Ovary (tissue), 3 donors: ENCODE results near the gene RPL36.

Source experiments
- POLR2A ChIP-seq: fragments of 450-650 bp; IDR thresholded peaks from one replicate; pipeline ENCODE4 v1.6.1; 2017; ENCODE audit warnings: antibody characterized with exemption, mild to moderate bottlenecking, moderate library complexity
- TF ChIP-seq, protein P1 (sequence below), 3 donors: fragments of 450-650 bp in 2 of 3; fragments of 200-600 bp in 1 of 3; IDR thresholded peaks; one replicate each; pipeline versions ENCODE4 v1.5.1 to v1.8.0; 2016 to 2022; ENCODE audit warnings: antibody characterized with exemption in 3 of 3, mild to moderate bottlenecking in 1 of 3
- donor health status: DM: no; HTN: no; CAD: no.

DNA sequence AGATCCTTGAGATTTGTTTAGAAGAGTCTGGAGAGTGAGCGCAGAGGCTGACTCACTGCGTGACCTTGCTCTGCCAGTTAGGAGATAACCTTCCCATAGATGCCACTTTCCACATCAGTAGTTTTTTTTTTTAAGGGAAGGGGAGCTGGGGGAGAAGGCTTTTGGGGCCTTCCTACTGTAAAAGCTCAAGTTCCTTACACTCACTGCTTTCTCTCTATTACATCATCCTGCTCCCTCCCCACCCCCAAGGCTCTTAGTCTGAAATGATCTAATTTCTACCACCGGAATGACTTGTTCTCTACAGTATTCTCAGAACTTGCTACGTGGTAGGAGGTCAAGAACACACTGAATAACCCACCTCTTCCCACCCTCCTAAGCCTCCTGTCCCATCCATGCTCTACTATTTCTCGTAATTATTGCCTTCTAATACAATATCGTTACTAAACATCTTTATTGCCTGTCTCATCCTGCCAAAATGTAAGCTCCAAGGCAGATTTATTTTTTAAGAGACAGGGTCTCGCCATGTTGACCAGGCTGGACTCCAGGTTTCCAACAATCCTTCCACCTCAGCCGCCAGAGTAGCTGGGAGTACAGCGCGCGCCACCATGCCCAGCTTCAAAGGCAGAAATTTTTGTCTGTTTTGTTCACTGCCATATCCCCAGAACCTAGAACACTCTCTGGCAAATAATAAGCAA is 28.6 kb downstream of the RPL36 start:
- TF ChIP-seq, protein P1, sequence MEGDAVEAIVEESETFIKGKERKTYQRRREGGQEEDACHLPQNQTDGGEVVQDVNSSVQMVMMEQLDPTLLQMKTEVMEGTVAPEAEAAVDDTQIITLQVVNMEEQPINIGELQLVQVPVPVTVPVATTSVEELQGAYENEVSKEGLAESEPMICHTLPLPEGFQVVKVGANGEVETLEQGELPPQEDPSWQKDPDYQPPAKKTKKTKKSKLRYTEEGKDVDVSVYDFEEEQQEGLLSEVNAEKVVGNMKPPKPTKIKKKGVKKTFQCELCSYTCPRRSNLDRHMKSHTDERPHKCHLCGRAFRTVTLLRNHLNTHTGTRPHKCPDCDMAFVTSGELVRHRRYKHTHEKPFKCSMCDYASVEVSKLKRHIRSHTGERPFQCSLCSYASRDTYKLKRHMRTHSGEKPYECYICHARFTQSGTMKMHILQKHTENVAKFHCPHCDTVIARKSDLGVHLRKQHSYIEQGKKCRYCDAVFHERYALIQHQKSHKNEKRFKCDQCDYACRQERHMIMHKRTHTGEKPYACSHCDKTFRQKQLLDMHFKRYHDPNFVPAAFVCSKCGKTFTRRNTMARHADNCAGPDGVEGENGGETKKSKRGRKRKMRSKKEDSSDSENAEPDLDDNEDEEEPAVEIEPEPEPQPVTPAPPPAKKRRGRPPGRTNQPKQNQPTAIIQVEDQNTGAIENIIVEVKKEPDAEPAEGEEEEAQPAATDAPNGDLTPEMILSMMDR (IDR thresholded peaks at IDR 0.05), result no peak
- no peak for TF ChIP-seq POLR2A
